H1 (cell line): ENCODE data around the gene INIP. TPM values are rescaled to one million over a fixed set of nuclear protein-coding genes. Genes with fewer than 3 reads are reported as not detected.

Experiments
- CTCF ChIA-PET: fragments of 300-600 bp; sonication (Branson Sonifier 250); formaldehyde crosslinking; loops from one replicate; lab custom pipeline; 2021; ENCODE audit not compliant: partially characterized antibody; lab: Charles Lee
- POLR2A ChIA-PET: fragments of 300-600 bp; sonication (Branson Sonifier 250); formaldehyde crosslinking; loops from one replicate; lab custom pipeline; 2021; ENCODE audit warnings: inconsistent platforms; ENCODE audit not compliant: partially characterized antibody; lab: Charles Lee
- DNase-seq, 2 experiments: peaks; one replicate each; pipeline versions ENCODE4 v3.0.0 to v3.0.0-alpha.2; 2010 to 2022; ENCODE audit warnings: low spot score in 2 of 2, low read depth in 1 of 2, mixed read lengths in 1 of 2
- FAIRE-seq: peaks from 2 replicates; lab custom pipeline; 2011; peaks lifted over from hg19 to GRCh38; lab: Jason Lieb, UNC
- H2AFZ ChIP-seq: 2 replicates; pipeline ENCODE4 v1.8.1; 2012; ENCODE audit warnings: low read length, inconsistent platforms
- H2AK5ac ChIP-seq: 2 replicates; pipeline ENCODE4 v1.6.1; 2013; ENCODE audit warnings: low read depth, low read length
- H2BK120ac ChIP-seq: replicated peaks from 2 replicates; pipeline ENCODE3; 2013; ENCODE audit warnings: low read depth, low read length, inconsistent platforms
- H2BK12ac ChIP-seq: 2 replicates; pipeline ENCODE4 v1.6.1; 2013; ENCODE audit warnings: low read depth, low read length
- H2BK15ac ChIP-seq: 2 replicates; pipeline ENCODE4 v1.6.1; 2013; ENCODE audit warnings: low read length
- H2BK20ac ChIP-seq: 2 replicates; pipeline ENCODE4 v1.6.1; 2013; ENCODE audit warnings: low read length
- H2BK5ac ChIP-seq: 2 replicates; pipeline ENCODE4 v1.6.1; 2013; ENCODE audit warnings: low read depth, low read length
- H3K14ac ChIP-seq: 2 replicates; pipeline ENCODE4 v1.6.1; 2013; ENCODE audit warnings: inconsistent platforms; ENCODE audit not compliant: insufficient read length
- H3K18ac ChIP-seq: 2 replicates; pipeline ENCODE4 v1.6.1; 2013; ENCODE audit warnings: low read length; ENCODE audit errors: extremely low read depth
- H3K23ac ChIP-seq: 2 replicates; pipeline ENCODE4 v1.6.1; 2013; ENCODE audit warnings: inconsistent platforms; ENCODE audit not compliant: insufficient read length
- H3K23me2 ChIP-seq: 2 replicates; pipeline ENCODE4 v1.6.1; 2013; ENCODE audit warnings: low read depth, low read length
- H3K27ac ChIP-seq: 2 replicates; pipeline ENCODE4 v1.6.1; 2011; ENCODE audit warnings: low read depth, low read length, inconsistent platforms
- H3K27me3 ChIP-seq, 4 experiments: replicated peaks in 1 of 4; 1 replicate in 1 of 4; 2 replicates in 3 of 4; pipeline versions ENCODE4 v1.6.1 to v1.8.1; 2011 to 2013; ENCODE audit warnings: low read length in 3 of 4, mild to moderate bottlenecking in 3 of 4, inconsistent platforms in 2 of 4, mixed read lengths in 2 of 4, moderate library complexity in 1 of 4; ENCODE audit not compliant: control insufficient read depth in 3 of 4, insufficient read depth in 3 of 4; ENCODE audit errors: extremely low read depth in 1 of 4
- H3K36me3 ChIP-seq, 4 experiments: 2 replicates each; pipeline versions ENCODE4 v1.6.1 to v1.8.1; 2011 to 2013; ENCODE audit warnings: mild to moderate bottlenecking in 4 of 4, low read length in 3 of 4, moderate library complexity in 2 of 4, control low read depth in 1 of 4, inconsistent platforms in 1 of 4; ENCODE audit not compliant: insufficient read depth in 4 of 4, control insufficient read depth in 2 of 4
- H3K4ac ChIP-seq: replicated peaks from 2 replicates; pipeline ENCODE3; 2013; ENCODE audit warnings: low read length, low read depth, mixed read lengths, inconsistent platforms; ENCODE audit not compliant: insufficient read length
- H3K4me1 ChIP-seq, 4 experiments: replicated peaks in 1 of 4; 1 replicate in 1 of 4; 2 replicates in 3 of 4; pipeline versions ENCODE4 v1.6.1 to v1.8.1; 2011 to 2013; ENCODE audit warnings: low read length in 3 of 4, inconsistent platforms in 2 of 4, mixed read lengths in 1 of 4; ENCODE audit not compliant: insufficient read depth in 4 of 4, control insufficient read depth in 3 of 4
- H3K4me2 ChIP-seq, 2 experiments: 2 replicates each; pipeline versions ENCODE4 v1.6.1 to v1.8.1; 2011 to 2013; ENCODE audit warnings: low read depth in 2 of 2, low read length in 2 of 2, control low read depth in 1 of 2, inconsistent platforms in 1 of 2, mild to moderate bottlenecking in 1 of 2; ENCODE audit not compliant: insufficient read depth in 1 of 2
- H3K4me3 ChIP-seq, 4 experiments: fragments of 200-600, 300-600 bp in 1 of 4; sonication (generic), shearing (Covaris generic), sonication (Bioruptor Twin) in 1 of 4; 2 replicates each; pipeline versions ENCODE4 v1.5.1 to v1.8.1; 2011 to 2016; ENCODE audit warnings: low read length in 4 of 4, low read depth in 3 of 4, control low read depth in 2 of 4, inconsistent platforms in 2 of 4, mild to moderate bottlenecking in 2 of 4, mixed read lengths in 1 of 4, moderate library complexity in 1 of 4; ENCODE audit not compliant: insufficient read depth in 2 of 4; ENCODE audit errors: extremely low read depth in 1 of 4
- H3K56ac ChIP-seq: replicated peaks from 2 replicates; pipeline ENCODE3; 2013; ENCODE audit warnings: low read depth, mild to moderate bottlenecking, mixed read lengths, low read length, inconsistent platforms; ENCODE audit not compliant: insufficient read length
- H3K79me1 ChIP-seq: 2 replicates; pipeline ENCODE4 v1.6.1; 2013; ENCODE audit warnings: low read depth, low read length, control low read depth
- H3K79me2 ChIP-seq, 2 experiments: 2 replicates each; pipeline versions ENCODE4 v1.6.1 to v1.8.1; 2012 to 2013; ENCODE audit warnings: low read length in 2 of 2, mild to moderate bottlenecking in 2 of 2, inconsistent platforms in 1 of 2; ENCODE audit not compliant: insufficient read depth in 2 of 2, control insufficient read depth in 1 of 2
- H3K9ac ChIP-seq, 4 experiments: replicated peaks in 1 of 4; 1 replicate in 1 of 4; 2 replicates in 3 of 4; pipeline versions ENCODE4 v1.6.1 to v1.8.1; 2011 to 2013; ENCODE audit warnings: low read depth in 3 of 4, low read length in 3 of 4, control low read depth in 2 of 4, mild to moderate bottlenecking in 2 of 4, moderate library complexity in 2 of 4, inconsistent platforms in 1 of 4; ENCODE audit errors: extremely low read depth in 1 of 4
- H3K9me3 ChIP-seq, 2 experiments: 2 replicates each; pipeline versions ENCODE4 v1.6.1 to v1.8.1; 2012 to 2013; ENCODE audit warnings: mild to moderate bottlenecking in 2 of 2, moderate library complexity in 2 of 2, control low read depth in 1 of 2, inconsistent platforms in 1 of 2, low read depth in 1 of 2, low read length in 1 of 2, mixed read lengths in 1 of 2; ENCODE audit not compliant: insufficient read depth in 2 of 2
- H4K20me1 ChIP-seq, 2 experiments: replicated peaks in 1 of 2; 2 replicates each; pipeline versions ENCODE3 to v1.8.1; 2011 to 2013; ENCODE audit warnings: inconsistent platforms in 2 of 2, low read length in 2 of 2, mild to moderate bottlenecking in 1 of 2; ENCODE audit not compliant: insufficient read depth in 2 of 2, control insufficient read depth in 1 of 2
- H4K5ac ChIP-seq: 2 replicates; pipeline ENCODE4 v1.6.1; 2013; ENCODE audit warnings: low read length, low read depth, mixed read lengths, inconsistent platforms; ENCODE audit not compliant: insufficient read length
- H4K8ac ChIP-seq: 2 replicates; pipeline ENCODE4 v1.8.0; 2013; ENCODE audit warnings: mild to moderate bottlenecking, moderate library complexity, low read length, inconsistent platforms; ENCODE audit not compliant: insufficient read depth; ENCODE audit errors: extremely low read depth
- H4K91ac ChIP-seq: replicated peaks from 2 replicates; pipeline ENCODE3; 2013; ENCODE audit warnings: low read length, mixed read lengths, inconsistent platforms; ENCODE audit not compliant: insufficient read length
- CBX5 ChIP-seq: fragments of 300-800, 300-1000 bp; sonication (generic); IDR thresholded peaks from 2 replicates; pipeline ENCODE4 v1.7.1; 2016; ENCODE audit warnings: antibody characterized with exemption, low read length, low read depth
- CHD1 ChIP-seq: IDR thresholded peaks from 2 replicates; pipeline ENCODE4 v1.6.1; 2012; ENCODE audit warnings: low read depth, low read length, improper control_type of control experiment
- EGR1 ChIP-seq: IDR thresholded peaks from 2 replicates; pipeline ENCODE4 v1.6.1; 2011; ENCODE audit warnings: low read depth, low read length, borderline replicate concordance
- GTF2F1 ChIP-seq: IDR thresholded peaks from 2 replicates; pipeline ENCODE4 v1.6.1; 2012; ENCODE audit warnings: low read depth, low read length, improper control_type of control experiment, borderline replicate concordance
- RNF2 ChIP-seq: fragments of 200-900, 300-1000 bp; sonication (generic); IDR thresholded peaks from 2 replicates; pipeline ENCODE4 v1.7.1; 2016; ENCODE audit warnings: borderline replicate concordance, low read depth, mild to moderate bottlenecking, antibody characterized with exemption, low read length; ENCODE audit not compliant: poor library complexity, severe bottlenecking; ENCODE audit errors: missing control alignments
- SIN3A ChIP-seq, 2 experiments: IDR thresholded peaks in 1 of 2; conservative IDR thresholded peaks in 1 of 2; 2 replicates each; pipeline ENCODE4 v1.6.1; 2011 to 2012; ENCODE audit warnings: low read length in 2 of 2, improper control_type of control experiment in 1 of 2, low read depth in 1 of 2, mild to moderate bottlenecking in 1 of 2
- SIX5 ChIP-seq: IDR thresholded peaks from 2 replicates; pipeline ENCODE4 v1.6.1; 2011; ENCODE audit warnings: mild to moderate bottlenecking, low read depth, low read length
- SRF ChIP-seq: IDR thresholded peaks from 2 replicates; pipeline ENCODE4 v1.6.1; 2011; ENCODE audit warnings: mild to moderate bottlenecking, low read depth, low read length, moderate library complexity
- TAF1 ChIP-seq: IDR thresholded peaks from 2 replicates; pipeline ENCODE4 v1.6.1; 2011; ENCODE audit warnings: mild to moderate bottlenecking, low read depth, low read length
- TEAD4 ChIP-seq: IDR thresholded peaks from 2 replicates; pipeline ENCODE4 v1.6.1; 2012; ENCODE audit warnings: low read depth, low read length, inconsistent platforms, mixed read lengths
- WGBS, 2 experiments: shearing (Covaris generic) in 1 of 2; methylation state at CpG; one replicate each; pipeline versions ENCODE4 v1.1.6 to v1.1.7; 2013 to 2015; ENCODE audit warnings: low lambda C conversion rate in 2 of 2, mixed read lengths in 2 of 2, inconsistent platforms in 1 of 2, low coverage in 1 of 2, missing lambda C conversion rate in 1 of 2; ENCODE audit not compliant: insufficient replicate concordance in 2 of 2, insufficient coverage in 1 of 2, insufficient read length in 1 of 2; ENCODE audit errors: extremely low coverage in 1 of 2, missing lambda C conversion rate in 1 of 2; 5-methylcytosine and 5-hydroxymethylcytosine counted together
- polyA plus RNA-seq, 7 experiments: library from polyadenylated mRNA; depleted of rRNA in 3 of 7; stranded (reverse) in 5 of 7; unstranded in 2 of 7; fragments of >200 nt in 5 of 7; fragments of 200-250 nt in 2 of 7; gene quantifications; 1 replicate in 5 of 7; 2 replicates in 1 of 7; 4 replicates in 1 of 7; pipeline versions ENCODE4 v1.2.1 to v1.2.3, GENCODE V29; 2011 to 2013; ENCODE audit warnings: missing spikeins in 2 of 7, mixed read lengths in 2 of 7
- total RNA-seq: library from RNA; stranded (reverse); fragmentation: NEBNext Ultra II Directional; extraction: Animal tissue kit (Norgen Biotek cat#: 25700); gene quantifications from 2 replicates; pipeline ENCODE4 v1.2.1, GENCODE V29; 2021
- TF ChIP-seq, protein P1 (sequence below): IDR thresholded peaks from 2 replicates; pipeline ENCODE4 v1.6.1; 2012; ENCODE audit warnings: low read length, inconsistent platforms

Gene INIP
- total and polyA plus RNA-seq, 2 of the 8 experiments (the other 6 are each of a cell fraction or from before 2014, with no cell fraction given) = 10.7 to 18.3 TPM

GRCh38 chr9:112642126-112642525 lies 75.8 kb downstream of the INIP start:
- POLR2A ChIA-PET = interaction anchor here (1.1 kb wide), 1 partner anchor 22 kb away, joined by 3 read pairs; no protein-coding TSS in a partner anchor
- Histone ChIP-seq H3K23ac (no peak overlapping the region), H2BK12ac (no peak overlapping the region), H2AFZ (no peak overlapping the region), H3K27me3 (no peaks in the 10 kb centered on the region), H2BK5ac (no peak overlapping the region), H3K23me2 (no peaks in the 10 kb centered on the region), H4K5ac (no peak overlapping the region), H3K36me3 (peaks cover 0 to 10% (median 0%) of the 10 kb centered on the region in 4 experiments; a peak in 2 of 8 replicates), H3K14ac (no peak overlapping the region), H2AK5ac (no peak overlapping the region), H2BK20ac (no peak overlapping the region), H4K91ac (no peak overlapping the region), H3K4me2 (no peak overlapping the region), H3K9ac (no peak overlapping the region; a peak in 1 of 7 replicates), H3K4me1 (peaks cover 0 to 5% (median 0%) of the 10 kb centered on the region in 4 experiments; a peak in 1 of 7 replicates), H3K9me3 (peaks cover 4 to 7% of the 10 kb centered on the region in 2 experiments; a peak in 3 of 4 replicates), H2BK120ac (no peak overlapping the region), H4K20me1 (no peaks in the 10 kb centered on the region), H2BK15ac (no peak overlapping the region), H3K4ac (no peak overlapping the region), H3K56ac (no peak overlapping the region), H3K79me2 (0 out of 4 replicates have a peak, but pooled peaks cover 0 to 4% of the 10 kb centered on the region in 2 experiments), H3K18ac (no peak overlapping the region), H4K8ac (peak overlapping the region; percentile 48; the same call in 1 of the 2 replicates), H3K79me1 (no peaks in the 10 kb centered on the region), H3K27ac (no peak overlapping the region), H3K4me3 (no peak overlapping the region)
- 83% methylated on average over 3 of the region's 3 CpGs; no CpG with 5 or more reads in 1 of the 2 experiments for WGBS, 2 experiments
- FAIRE-seq (no peak), DNase-seq (no peak)
- CTCF ChIA-PET = interaction anchor here (0.8 to 1.0 kb wide), 3 partner anchors 12 to 94 kb away, joined by 3 to 5 read pairs (median 3); no protein-coding TSS in a partner anchor
- no peak for TF ChIP-seq CHD1
- no peak for TF ChIP-seq SIX5
- no peak for TF ChIP-seq GTF2F1
- TF ChIP-seq SRF = no peak
- TF ChIP-seq, protein P1, sequence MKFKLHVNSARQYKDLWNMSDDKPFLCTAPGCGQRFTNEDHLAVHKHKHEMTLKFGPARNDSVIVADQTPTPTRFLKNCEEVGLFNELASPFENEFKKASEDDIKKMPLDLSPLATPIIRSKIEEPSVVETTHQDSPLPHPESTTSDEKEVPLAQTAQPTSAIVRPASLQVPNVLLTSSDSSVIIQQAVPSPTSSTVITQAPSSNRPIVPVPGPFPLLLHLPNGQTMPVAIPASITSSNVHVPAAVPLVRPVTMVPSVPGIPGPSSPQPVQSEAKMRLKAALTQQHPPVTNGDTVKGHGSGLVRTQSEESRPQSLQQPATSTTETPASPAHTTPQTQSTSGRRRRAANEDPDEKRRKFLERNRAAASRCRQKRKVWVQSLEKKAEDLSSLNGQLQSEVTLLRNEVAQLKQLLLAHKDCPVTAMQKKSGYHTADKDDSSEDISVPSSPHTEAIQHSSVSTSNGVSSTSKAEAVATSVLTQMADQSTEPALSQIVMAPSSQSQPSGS = no peak
- no peak for TF ChIP-seq TAF1
- no peak for TF ChIP-seq TEAD4
- no peak for TF ChIP-seq EGR1
- no peak for TF ChIP-seq CBX5
- no peak for TF ChIP-seq SIN3A (conservative IDR thresholded peaks at IDR 0.05 in 1 of 2, IDR thresholded peaks at IDR 0.05 in 1 of 2; ENCODE audit: low read depth in 1 of 2, low read length in 2 of 2)
- no peak for TF ChIP-seq RNF2
